ENCODE results near the gene TBC1D17. TPM values are rescaled to one million over a fixed set of nuclear protein-coding genes. Genes with fewer than 3 reads are reported as not detected.
"Not testable (repeated sequence)": the region's sequence is repeated elsewhere in the genome, so short reads cannot be mapped to it uniquely, and the experiment has no call there.

Gene TBC1D17
- total RNA-seq, 1 experiment from 2014 or later = 9.8 TPM

GRCh38 chr19:49916839-49917733, 39.6 kb downstream of the TBC1D17 start:
- DNase-seq (ENCODE audit: low read depth) = no peak

- DNase-seq (ENCODE audit: low read depth) = no peak
These were observed 40.6 kb downstream of the TBC1D17 start for GRCh38 chr19:49918089-49918488.

GRCh38 chr19:49920624-49921363, 43.3 kb downstream of the TBC1D17 start:
- no peak for DNase-seq (ENCODE audit: low read depth)

- peak; percentile 51 for DNase-seq (ENCODE audit: low read depth)
These were observed 44.6 kb downstream of the TBC1D17 start for GRCh38 chr19:49921871-49922795.

DNA sequence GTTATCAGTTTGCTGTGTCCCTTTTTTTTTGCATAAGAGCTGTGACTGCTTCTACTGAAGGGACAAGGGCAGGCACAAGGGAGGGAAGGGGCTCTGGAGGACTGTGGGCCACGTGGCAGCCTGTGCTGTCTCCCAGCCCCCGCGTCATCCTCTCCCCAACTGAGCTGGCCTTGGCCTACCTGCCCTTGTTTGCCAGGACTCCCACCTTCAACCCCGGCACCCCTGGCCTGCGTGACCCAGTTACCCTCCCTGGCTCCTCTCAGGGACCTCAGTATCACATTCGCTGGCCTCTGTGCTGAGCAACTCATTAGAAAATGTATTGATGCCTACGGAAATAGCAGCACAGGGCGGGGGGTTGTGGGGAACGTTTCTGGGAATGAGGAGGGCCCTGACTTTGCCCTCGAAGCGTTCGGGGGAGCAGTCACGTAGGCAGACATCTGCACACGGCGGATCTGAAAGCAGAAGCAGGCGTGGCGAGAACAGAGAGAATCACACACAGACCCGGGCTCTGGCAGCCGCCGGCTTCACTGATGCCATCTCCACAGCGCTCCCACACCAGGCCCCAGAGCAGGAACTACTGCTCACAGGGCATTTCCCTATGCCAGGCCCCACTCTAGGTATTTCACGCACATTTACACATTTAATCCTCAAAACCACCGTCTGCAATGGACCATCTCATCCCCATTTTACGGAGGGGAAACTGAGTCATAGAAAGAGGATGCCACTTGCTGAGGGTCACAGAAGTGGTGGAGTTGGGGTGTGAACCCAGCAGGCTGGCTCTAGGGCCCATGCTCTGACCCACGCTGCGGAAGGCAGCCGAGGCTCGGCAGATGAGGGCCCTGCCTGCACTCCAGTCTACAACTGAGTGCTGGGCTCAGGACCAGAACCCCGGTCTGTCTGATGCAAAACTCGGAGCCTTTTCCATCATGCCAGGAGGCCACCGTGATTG, 45.8 kb downstream of the TBC1D17 start:
- no peak for DNase-seq (ENCODE audit: low read depth)

- no peak for DNase-seq (ENCODE audit: low read depth)
These were observed 46.7 kb downstream of the TBC1D17 start for GRCh38 chr19:49924004-49924880.

DNA sequence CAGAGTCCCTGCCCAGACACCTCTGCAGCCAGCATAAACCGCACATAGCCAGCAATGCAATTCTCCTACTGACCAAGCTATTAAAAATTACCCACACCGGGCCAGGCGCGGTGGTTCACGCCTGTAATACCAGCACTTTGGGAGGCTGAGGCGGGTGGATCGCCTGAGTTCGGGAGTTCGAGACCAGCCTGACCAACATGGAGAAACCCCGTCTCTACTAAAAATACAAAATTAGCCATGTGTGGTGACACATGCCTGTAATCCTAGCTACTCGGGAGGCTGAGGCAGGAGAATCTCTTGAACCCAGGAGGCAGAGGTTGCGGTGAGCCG, 47.3 kb downstream of the TBC1D17 start:
- not testable (repeated sequence) for DNase-seq (ENCODE audit: low read depth)

DNA sequence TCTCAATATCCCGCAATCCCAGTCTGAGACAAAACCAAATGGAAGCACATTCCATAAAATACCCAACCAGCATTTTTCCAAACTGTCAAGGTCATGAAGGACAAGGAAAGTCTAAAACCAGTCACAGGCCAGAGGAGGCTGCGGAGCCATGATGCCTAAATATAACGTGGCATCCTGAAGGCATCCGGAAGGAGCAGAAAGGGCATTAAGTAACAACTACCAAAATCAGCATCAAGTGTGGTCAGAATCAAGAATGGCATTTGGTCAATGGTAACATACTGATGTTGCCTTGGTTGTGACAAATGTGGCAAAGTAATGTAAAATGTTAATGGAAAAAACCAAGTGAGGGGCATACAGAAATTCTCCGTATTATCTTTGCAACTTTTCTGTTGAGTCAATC, 48.0 kb downstream of the TBC1D17 start:
- DNase-seq (ENCODE audit: low read depth) = no peak

DNA sequence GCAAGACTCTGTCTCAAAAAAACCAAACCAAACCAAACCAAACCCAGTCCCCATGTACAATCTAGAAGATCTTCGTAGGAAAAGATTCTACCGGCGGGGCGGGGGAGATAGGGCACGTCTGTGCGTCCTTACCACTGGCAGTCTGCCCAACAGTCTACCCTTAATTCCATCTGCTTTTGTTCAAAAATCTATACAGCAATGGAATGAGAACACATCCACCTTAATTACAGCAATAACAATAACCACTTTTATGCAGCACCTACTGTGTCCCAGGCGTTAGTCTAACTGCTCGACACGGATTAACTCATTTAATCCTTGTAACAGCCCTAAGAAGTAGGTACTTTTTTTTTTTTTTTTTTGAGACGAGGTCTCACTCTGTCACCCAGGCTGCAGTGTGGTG, 49.0 kb downstream of the TBC1D17 start:
- no peak for DNase-seq (ENCODE audit: low read depth)

- DNase-seq (ENCODE audit: low read depth) = no peak
These were observed 50.2 kb downstream of the TBC1D17 start for GRCh38 chr19:49927526-49928264.

DNA sequence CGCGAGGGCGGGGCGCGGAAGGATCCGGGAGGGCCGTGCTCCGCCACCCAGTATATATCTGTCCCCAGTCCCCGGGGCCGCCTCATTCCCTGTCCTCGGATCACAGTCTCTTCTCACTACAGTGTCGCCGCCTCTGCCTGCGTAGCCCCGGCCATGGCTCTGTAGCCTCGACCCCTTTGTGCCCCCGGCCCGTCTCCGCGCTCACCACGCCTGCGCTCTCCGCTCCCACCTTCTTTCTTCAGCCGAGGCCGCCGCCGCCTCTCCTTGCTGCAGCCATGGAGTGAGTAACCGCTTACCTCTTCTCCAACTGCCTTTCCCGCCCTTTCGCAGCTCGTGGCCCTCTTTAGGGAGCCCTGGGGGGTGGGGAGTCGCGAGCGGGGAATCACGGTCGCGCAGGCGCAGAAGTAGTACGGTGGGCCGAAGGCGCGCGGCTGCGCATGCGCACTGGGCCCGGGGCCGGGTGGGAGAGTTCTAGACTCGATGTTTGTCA, 51.7 kb downstream of the TBC1D17 start, which contains the start of the genes ATF5 and NUP62:
ATF5 (plus strand) TSS at position 85 of the 490 bp plus-strand sequence. CDS start 1,646 bp downstream, outside the sequence.
NUP62 (minus strand) TSS at position 384 of the 490 bp plus-strand sequence. CDS start 19,697 bp downstream, outside the sequence.
- peak; percentile 80 for DNase-seq (ENCODE audit: low read depth)

- peak; percentile 91 for DNase-seq (ENCODE audit: low read depth)
These were observed 52.3 kb downstream of the TBC1D17 start for GRCh38 chr19:49929611-49930482.

DNA sequence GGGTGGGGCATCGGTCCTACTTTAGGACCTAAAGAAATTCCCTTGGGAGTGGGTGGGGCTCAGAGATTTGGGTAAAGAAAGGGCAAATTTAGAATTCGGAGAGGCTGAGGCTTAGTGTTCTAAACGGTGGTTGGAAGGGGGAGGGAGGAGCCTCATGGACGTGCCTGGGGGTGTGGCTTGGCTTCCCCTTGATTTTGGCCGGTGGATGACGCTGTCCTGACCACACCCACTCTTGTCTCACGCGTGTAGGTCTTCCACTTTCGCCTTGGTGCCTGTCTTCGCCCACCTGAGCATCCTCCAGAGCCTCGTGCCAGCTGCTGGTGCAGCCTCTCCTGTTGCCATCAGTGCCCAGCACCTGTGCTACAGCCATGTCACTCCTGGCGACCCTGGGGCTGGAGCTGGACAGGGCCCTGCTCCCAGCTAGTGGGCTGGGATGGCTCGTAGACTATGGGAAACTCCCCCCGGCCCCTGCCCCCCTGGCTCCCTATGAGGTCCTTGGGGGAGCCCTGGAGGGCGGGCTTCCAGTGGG, 53.0 kb downstream of the TBC1D17 start:
- no peak for DNase-seq (ENCODE audit: low read depth)

DNA sequence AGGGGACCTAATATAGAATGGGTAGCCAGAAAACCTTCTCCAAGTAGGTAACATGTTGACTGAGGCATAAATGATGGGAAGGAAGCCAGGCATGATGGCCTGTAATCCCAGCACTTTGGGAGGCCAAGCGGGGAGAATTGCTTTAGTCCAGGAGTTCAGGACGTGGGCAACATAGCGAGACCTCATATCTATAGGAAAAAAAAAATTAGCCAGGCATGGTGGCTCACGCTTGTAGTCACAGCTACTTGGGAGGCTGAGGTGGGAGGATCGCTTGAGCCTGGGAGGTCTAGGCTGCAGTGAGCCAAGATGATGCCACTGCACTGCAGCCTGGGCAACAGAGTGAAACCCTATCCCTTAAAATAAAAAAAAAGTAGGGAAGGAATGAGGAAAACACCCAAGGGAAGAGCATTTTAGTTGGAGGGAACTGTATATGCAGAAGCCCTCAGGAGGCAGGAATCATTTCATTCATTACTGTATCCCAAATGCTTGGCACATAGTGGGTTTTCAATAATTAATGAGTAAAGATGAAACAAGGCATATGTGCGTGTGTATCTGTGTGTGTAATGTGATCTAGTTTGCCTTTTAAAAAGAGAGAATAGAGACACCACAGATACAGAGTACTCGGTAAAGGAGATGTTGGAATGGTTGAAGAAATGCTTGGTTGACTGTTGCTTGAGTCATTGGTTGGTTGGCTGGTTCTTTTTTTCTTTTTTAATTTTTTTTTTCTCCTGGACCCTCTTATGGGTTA, 54.0 kb downstream of the TBC1D17 start:
- no peak for DNase-seq (ENCODE audit: low read depth)

DNA sequence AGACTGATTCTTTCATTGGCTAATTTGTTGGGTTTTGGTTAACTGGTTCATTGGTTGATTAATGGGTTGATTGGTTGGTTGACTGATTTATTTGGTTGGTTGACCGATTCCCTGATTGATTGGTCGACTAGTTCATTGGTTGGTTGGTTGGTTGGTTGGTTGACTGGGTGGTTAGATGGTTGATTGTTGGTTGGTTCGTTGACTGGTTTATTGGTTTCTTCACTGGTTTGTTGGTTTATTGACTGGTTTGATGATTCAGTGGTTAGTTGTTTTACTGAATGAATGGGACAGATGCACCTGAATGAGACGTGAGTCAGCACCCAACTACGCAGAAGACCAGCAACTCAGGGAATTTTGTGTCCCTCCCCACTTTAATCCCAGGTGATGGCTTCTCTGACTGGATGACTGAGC, 54.5 kb downstream of the TBC1D17 start:
- no peak for DNase-seq (ENCODE audit: low read depth)

GRCh38 chr19:49932731-49933131, 55.2 kb downstream of the TBC1D17 start:
- DNase-seq (ENCODE audit: low read depth) = no peak
